Naive B cell (primary cell): ENCODE results near the gene MAPKAP1. TPM values are rescaled to one million over a fixed set of nuclear protein-coding genes. Genes with fewer than 3 reads are reported as not detected.

Source experiments
- ATAC-seq, 2 donors: fragments of 150-1000 bp; cut with Tn5 transposase; 2 replicates each; pipeline ENCODE4 v1.10.0; 2021; ENCODE audit warnings: low read depth in 2 of 2, mild to moderate bottlenecking in 2 of 2, moderate library complexity in 2 of 2
- DNase-seq: peaks from one replicate; pipeline ENCODE4 v3.0.0; 2022
- H3K27ac Mint-ChIP-seq, 6 donors: one replicate each; pipeline ENCODE4 v1.8.0; 2020 to 2022; ENCODE audit warnings: mild to moderate bottlenecking in 6 of 6, mixed read lengths in 6 of 6, moderate library complexity in 5 of 6, inconsistent platforms in 2 of 6
- H3K27me3 Mint-ChIP-seq, 3 donors: one replicate each; pipeline ENCODE4 v1.8.0; 2021 to 2022; ENCODE audit warnings: mixed read lengths in 3 of 3, mild to moderate bottlenecking in 1 of 3
- H3K36me3 Mint-ChIP-seq, 2 donors: one replicate each; pipeline ENCODE4 v1.8.0; 2020 to 2022; ENCODE audit warnings: mixed read lengths in 2 of 2, inconsistent platforms in 1 of 2, mild to moderate bottlenecking in 1 of 2
- H3K4me1 Mint-ChIP-seq, 3 donors: one replicate each; pipeline ENCODE4 v1.8.0; 2020 to 2022; ENCODE audit warnings: mixed read lengths in 3 of 3, inconsistent platforms in 1 of 3, mild to moderate bottlenecking in 1 of 3, moderate library complexity in 1 of 3
- H3K4me3 Mint-ChIP-seq, 8 donors: one replicate each; pipeline ENCODE4 v1.8.0; 2020 to 2022; ENCODE audit warnings: mild to moderate bottlenecking in 8 of 8, mixed read lengths in 8 of 8, moderate library complexity in 8 of 8, inconsistent platforms in 2 of 8
- H3K9me3 Mint-ChIP-seq, 7 donors: one replicate each; pipeline ENCODE4 v1.8.0; 2020 to 2022; ENCODE audit warnings: mixed read lengths in 7 of 7, mild to moderate bottlenecking in 5 of 7, inconsistent platforms in 2 of 7, moderate library complexity in 1 of 7
- polyA plus RNA-seq, 6 donors: library from polyadenylated mRNA; unstranded; fragments of 300-500 nt; fragmentation: Illumina TruSeq; gene quantifications; one replicate each; pipeline ENCODE4 v1.2.3, GENCODE V29; 2021; ENCODE audit warnings: low read depth in 6 of 6

The MAPKAP1 gene
- polyA plus RNA-seq, 6 donors from 2014 or later, result 62.4 to 76.1 (median 67.7) TPM

DNA sequence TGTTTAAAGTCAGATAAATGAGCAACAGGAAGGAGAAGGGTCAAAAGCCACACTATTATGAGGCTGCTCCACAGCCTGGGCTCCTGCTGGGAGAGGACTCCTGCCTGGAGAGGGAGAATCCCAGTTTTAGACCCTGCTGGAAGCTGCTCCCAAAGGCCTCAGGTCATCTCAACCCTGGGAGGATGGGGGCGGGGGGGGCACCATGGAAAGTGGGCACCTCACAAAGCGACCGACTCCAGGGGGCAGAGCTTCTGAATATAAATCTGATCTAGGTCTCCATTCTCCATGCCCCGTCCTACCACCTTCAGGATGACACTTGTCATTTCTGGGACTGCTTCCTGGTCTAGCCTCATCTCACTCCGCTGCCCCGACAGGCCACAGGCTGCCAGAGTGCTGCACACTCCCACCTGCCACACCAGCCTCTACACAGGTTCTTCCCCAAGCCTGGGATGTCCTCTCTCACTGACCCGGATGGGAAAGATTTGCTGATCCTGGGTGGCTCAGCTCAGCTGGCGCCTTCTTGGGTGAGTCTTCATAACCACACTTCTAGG is 262.0 kb downstream of the MAPKAP1 start:
- Mint-ChIP-seq H3K4me3 (peak overlapping the region in 1 of 8 donors; percentile 35), H3K27ac (peak overlapping the region in 3 of 6 donors; percentile 37 to 88 (median 58)), H3K4me1 (peaks cover 42 to 58% (median 48%) of the 10 kb centered on the region in 3 donors), H3K27me3 (peaks cover 0 to 4% (median 0%) of the 10 kb centered on the region in 3 donors), H3K9me3 (no peaks in the 10 kb centered on the region), H3K36me3 (peaks cover 14 to 20% of the 10 kb centered on the region in 2 donors)
- ATAC-seq (no peak), DNase-seq (no peak)

DNA sequence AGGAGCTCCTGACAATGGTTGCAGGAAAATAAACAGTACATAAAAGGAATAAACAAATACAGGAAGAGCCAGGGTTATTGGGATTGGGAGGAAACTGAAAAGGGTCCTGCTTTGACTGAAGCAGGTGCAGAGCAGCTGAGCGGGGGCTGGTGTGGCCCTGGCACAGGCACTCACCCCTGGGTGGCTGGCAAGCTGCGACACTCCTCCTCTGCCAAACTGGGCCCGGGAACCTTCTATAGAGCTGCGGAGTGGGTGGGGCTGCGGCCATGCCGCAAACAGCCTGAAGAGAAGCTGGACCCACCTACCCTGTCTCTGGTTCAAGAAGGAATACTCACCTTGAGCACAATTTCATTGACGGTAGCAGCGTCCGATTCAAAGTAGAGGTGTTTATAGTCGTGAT is 262.8 kb downstream of the MAPKAP1 start:
- Mint-ChIP-seq H3K27ac (peak overlapping the region in 3 of 6 donors; percentile 30 to 88 (median 44)), H3K4me1 (peaks cover 36 to 49% (median 40%) of the 10 kb centered on the region in 3 donors), H3K27me3 (peaks cover 0 to 4% (median 0%) of the 10 kb centered on the region in 3 donors), H3K9me3 (no peaks in the 10 kb centered on the region), H3K4me3 (no peak overlapping the region), H3K36me3 (peaks cover 14 to 20% of the 10 kb centered on the region in 2 donors)
- ATAC-seq (no peak), DNase-seq (no peak)

DNA sequence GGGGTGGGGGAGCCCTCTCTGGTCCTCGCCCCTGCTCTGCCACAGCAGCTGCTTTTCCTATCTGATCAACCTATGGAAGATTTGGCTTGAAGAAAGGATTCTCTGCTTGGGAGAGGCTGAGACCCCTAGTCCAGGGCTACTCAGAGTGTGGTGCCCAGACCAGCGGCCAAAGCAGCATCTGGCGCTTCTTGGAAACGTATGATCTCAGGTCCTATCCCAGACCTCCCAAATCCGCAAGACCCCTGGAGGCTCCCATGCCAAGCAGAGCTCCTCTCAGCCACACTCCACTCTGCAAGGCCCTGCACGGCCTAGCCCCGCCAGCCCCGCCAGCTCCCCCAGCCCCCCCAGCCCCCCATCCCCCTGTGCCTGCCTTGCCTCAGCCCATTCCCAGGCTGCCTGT is 263.6 kb downstream of the MAPKAP1 start:
- Mint-ChIP-seq H3K36me3 (peaks cover 15 to 20% of the 10 kb centered on the region in 2 donors), H3K4me3 (no peak overlapping the region), H3K27ac (no peak overlapping the region), H3K9me3 (no peaks in the 10 kb centered on the region), H3K4me1 (peaks cover 35 to 41% (median 37%) of the 10 kb centered on the region in 3 donors), H3K27me3 (peaks cover 0 to 4% (median 0%) of the 10 kb centered on the region in 3 donors)
- ATAC-seq, result no peak
- DNase-seq, result no peak

DNA sequence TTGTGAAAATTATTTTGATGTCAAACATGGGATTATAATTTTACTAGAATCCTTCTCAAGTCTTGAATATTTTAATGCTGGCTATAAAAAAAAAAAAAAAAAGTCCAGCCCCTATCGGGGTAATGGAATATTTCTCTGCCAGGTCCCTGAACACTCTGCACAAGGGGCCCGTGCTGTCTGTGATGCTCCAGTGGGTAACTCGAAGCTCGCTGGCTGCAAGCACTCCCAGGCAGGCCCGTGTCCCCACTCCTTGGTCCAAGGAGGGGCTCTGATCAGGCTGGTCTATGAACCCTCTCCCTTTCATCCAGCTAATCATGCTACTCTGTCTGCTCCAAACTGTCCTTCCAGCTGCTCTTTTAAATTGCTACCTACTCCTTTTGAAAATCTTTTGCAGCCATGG is 264.6 kb downstream of the MAPKAP1 start:
- peaks cover 26 to 32% (median 28%) of the 10 kb centered on the region in 3 donors for H3K4me1 Mint-ChIP-seq
- peaks cover 0 to 4% (median 0%) of the 10 kb centered on the region in 3 donors for H3K27me3 Mint-ChIP-seq
- DNase-seq (no peak), ATAC-seq (no peak)
- H3K27ac Mint-ChIP-seq, result peak overlapping the region in 1 of 6 donors; percentile 4
- no peaks in the 10 kb centered on the region for H3K9me3 Mint-ChIP-seq
- peaks cover 19 to 20% of the 10 kb centered on the region in 2 donors for H3K36me3 Mint-ChIP-seq
- no peak overlapping the region for H3K4me3 Mint-ChIP-seq

DNA sequence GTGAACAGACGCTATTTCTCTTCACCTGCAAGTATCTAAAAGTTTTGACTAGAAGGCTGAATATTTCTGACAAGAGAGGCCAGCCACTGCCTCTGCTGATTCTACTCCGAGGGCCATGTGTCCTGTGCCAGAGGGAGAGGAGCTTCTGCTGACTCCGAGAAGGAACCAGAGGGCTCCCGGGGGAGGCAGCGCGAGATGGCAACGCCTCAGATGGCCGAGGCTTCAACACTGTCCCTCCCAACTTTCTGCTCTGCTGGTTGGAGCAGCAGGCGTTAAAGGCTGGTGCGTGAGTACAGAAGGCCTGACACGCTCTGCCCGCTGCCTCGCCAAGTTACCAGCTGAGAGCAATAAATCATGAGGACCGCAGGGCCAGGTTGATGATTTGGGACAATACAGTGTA is 266.6 kb downstream of the MAPKAP1 start:
- no peaks in the 10 kb centered on the region for H3K27me3 Mint-ChIP-seq
- DNase-seq (no peak), ATAC-seq (no peak)
- H3K4me1 Mint-ChIP-seq, result peaks cover 11 to 15% (median 14%) of the 10 kb centered on the region in 3 donors
- peaks cover 19 to 20% of the 10 kb centered on the region in 2 donors for H3K36me3 Mint-ChIP-seq
- H3K9me3 Mint-ChIP-seq, result no peaks in the 10 kb centered on the region
- peak overlapping the region in 1 of 6 donors; percentile 7 for H3K27ac Mint-ChIP-seq
- no peak overlapping the region for H3K4me3 Mint-ChIP-seq

DNA sequence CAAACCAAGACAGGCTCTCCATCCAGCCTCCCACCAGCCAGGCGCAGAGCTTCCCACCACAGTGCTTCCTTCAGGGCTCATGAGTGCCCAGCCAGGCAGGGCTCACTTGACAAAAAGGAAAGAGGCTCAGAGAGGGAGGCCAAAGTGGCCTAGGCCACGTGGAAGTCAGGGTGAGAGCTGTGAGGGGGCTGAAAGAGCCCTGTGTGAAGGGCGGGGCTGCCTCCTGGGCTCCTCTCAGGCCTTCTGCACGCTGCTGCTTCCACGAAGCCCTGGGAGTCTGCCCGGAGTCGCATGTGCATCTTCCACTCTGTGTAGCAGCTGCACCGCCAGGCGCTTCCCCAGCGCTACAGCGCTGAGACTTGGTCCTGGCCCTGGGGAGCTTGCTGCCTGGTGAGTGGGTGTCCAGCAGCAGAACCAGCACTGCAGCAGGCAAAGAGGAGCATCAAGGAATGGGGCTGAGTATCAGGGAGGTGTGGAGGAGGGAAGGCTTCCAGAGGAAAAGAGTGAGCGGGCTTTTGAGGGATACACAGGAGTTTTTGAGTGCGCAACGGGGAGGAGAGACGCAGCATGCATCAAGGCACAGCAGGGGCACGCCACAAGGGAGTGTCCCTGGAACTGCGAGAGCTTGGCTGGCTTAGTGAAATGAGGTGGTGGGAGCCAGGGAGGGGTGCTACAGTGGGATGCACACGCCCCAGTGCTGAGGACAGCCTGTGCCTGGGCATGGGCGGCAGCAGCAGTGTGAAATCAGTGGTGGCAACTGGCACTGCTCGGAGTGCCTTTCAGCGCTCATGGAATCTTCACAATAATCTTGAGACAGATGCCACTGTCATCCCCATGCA is 267.4 kb downstream of the MAPKAP1 start:
- Mint-ChIP-seq H3K4me1 (peaks cover 6 to 12% (median 8%) of the 10 kb centered on the region in 3 donors), H3K36me3 (peaks cover 19 to 20% of the 10 kb centered on the region in 2 donors), H3K27me3 (no peaks in the 10 kb centered on the region), H3K9me3 (no peaks in the 10 kb centered on the region), H3K4me3 (no peak overlapping the region), H3K27ac (no peak overlapping the region)
- DNase-seq (no peak), ATAC-seq (no peak)

DNA sequence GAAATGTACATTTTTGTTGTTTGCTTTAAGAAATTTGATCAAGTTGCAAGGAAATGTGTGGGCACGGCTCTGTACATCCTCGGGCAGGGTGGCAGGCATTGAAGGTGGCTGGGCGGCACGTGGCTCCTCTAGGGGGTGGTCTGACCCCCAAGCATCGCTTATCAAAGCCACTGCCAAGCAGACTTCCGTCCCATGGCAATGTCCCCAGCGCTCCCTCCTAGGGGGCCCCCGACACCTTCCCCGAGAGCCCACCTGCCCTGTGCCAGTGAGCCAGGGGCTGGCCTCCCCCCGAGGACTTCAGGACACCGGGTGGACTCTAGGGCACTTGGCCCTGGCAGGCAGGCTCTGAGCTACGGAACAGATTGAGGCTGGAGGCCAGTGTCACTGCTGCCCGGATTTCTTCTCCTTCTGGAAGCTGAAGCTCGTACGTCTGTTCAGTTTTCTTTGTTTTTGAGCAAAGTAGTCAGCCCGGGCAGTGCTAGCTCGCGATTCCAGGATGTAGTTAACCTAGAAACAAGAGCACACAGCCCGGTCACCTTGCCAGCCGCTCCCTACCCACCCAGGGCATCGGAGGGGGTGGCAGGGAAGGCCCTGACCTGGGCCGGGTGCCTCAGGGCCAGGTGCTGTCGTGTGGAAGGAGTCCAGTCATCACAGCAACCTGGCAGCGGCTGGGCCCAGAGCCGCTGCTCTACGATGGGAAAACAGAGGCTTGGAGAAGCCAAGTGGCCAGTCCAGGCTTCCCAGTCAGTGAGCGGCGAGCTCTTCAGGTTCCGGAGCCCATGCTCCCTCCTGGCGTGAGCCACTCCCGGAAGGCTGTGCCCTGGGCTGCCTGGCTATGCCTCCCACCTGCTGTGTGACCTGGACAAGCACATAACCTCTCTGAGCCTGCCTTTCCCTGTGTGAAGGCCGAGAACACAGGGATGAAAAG is 268.2 kb downstream of the MAPKAP1 start:
- DNase-seq (no peak), ATAC-seq (no peak)
- Mint-ChIP-seq H3K36me3 (peaks cover 13 to 14% of the 10 kb centered on the region in 2 donors), H3K27me3 (no peaks in the 10 kb centered on the region), H3K9me3 (no peaks in the 10 kb centered on the region), H3K4me1 (peaks cover 1 to 7% (median 4%) of the 10 kb centered on the region in 3 donors), H3K27ac (no peak overlapping the region), H3K4me3 (no peak overlapping the region)

DNA sequence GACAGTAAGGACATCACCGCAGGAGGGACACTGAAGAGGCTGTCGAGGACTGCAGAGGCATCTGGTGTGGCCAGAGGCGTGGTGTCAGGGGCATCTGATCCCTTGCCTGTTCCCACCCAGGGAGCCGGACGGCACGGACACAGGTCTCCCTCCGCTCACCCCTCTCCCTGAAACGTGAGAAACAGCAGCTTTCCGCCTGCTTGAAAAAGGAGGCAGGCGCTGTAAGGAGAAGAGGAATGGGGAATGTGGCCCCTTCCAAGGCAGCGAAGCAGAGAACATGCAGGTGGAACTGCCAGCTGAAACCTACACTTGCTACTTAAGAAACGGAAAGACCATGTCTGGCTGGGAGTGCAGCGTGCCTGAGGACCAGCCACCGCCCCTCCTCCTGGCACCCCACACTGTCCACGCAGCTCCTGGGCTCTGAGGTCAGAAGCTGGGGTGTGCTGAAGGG is 269.2 kb downstream of the MAPKAP1 start:
- Mint-ChIP-seq H3K27ac (peak overlapping the region in 2 of 6 donors; percentile 30 to 49), H3K36me3 (peaks cover 5 to 10% of the 10 kb centered on the region in 2 donors)

DNA sequence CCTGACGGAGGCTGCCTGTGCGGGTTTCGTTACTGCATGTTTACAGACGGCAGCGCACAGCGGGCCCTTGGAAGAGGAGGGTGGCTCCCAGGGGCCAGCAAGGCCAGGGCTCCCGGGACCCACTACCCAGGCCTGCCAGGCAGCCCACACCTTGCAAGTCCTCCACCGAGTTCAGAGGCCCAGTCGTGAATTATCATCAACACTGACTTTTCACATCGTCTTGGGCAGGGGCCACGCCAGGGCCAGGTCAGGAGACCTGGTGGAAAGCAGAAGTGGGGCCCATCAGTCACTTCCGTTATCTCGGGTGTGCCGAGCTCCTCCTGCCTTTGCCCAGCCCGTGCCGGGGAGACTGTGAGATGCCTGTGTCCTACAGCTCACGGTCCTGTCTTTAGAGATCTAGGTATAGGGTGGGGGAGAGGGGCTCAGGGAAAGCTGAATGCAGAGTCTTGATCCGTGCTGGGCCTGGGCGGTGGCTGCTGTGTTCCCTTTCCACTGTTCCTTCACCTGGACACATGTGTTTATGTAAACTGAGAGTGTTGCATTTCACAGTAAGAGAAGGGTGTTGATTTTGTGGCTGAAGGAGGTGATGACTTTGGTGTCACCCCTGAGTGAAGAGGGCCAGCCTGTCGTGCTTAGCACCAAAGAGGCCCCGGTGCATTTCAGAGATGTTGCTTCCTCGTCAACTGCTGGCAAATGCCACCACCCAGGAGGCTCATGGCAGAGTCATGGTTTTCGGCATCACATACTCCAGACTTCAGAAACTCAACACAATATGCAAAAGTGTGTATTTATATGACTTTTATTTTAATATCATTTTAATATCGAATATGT is 270.2 kb downstream of the MAPKAP1 start:
- DNase-seq, result no peak
- peaks cover 0 to 10% of the 10 kb centered on the region in 2 donors for H3K36me3 Mint-ChIP-seq
- peak; percentile 49 to 71 for ATAC-seq
- H3K9me3 Mint-ChIP-seq, result no peaks in the 10 kb centered on the region
- no peak overlapping the region for H3K4me3 Mint-ChIP-seq
- no peaks in the 10 kb centered on the region for H3K27me3 Mint-ChIP-seq
- H3K27ac Mint-ChIP-seq, result peak overlapping the region in 1 of 6 donors; percentile 52
- peaks cover 0 to 3% (median 0%) of the 10 kb centered on the region in 3 donors for H3K4me1 Mint-ChIP-seq

More for the DNA sequence above, 269.2 kb downstream of the MAPKAP1 start:
- Mint-ChIP-seq H3K4me3 (no peak overlapping the region), H3K9me3 (no peaks in the 10 kb centered on the region), H3K27me3 (no peaks in the 10 kb centered on the region), H3K4me1 (peaks cover 0 to 3% (median 0%) of the 10 kb centered on the region in 3 donors)
- no peak for ATAC-seq
- no peak for DNase-seq

DNA sequence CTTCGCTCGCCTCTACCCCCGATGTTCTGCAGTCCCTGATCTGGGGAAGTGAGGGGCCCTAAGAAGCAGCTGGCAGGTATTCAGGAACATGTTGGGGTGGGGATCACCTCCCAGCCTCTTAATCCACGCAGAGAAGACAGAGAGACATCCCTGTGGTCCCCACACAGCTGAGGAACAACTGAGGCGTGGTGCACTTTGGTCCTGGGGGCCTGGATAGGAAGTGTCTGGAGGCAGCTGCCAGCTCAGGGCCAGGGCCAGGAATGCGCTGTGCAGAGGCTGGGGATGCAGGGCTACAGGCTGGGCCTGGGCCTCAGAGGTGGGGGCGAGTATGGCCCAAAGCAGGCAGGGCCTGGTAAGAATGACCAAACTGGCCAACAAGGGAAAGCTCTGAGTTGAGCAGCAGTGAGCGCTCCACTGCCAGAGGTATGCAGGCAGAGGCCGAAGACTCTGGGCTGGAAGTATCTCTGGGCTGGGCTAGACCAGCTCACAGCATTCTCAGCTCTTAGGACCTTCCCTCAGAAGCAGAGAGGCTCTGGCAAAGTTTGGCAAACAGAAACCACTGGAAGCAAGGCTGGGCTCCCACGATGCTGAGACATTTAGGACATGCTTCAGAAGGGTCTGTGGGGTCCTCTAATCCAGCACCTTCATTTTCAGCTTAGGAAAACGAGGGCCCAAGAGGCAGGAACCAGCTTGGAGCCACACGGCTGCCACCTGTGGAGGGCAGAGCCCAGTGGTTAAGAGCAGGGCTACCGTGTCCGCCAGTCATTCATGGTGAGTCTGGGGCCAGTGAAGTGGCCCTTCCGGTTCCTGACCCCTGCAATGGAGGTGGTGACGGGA is 271.0 kb downstream of the MAPKAP1 start:
- no peak for DNase-seq
- Mint-ChIP-seq H3K4me3 (peak overlapping the region in 1 of 8 donors; percentile 29), H3K27ac (peak overlapping the region in 2 of 6 donors; percentile 13 to 42), H3K4me1 (peaks cover 0 to 3% (median 0%) of the 10 kb centered on the region in 3 donors), H3K9me3 (no peaks in the 10 kb centered on the region), H3K36me3 (peaks cover 0 to 5% of the 10 kb centered on the region in 2 donors), H3K27me3 (no peaks in the 10 kb centered on the region)
- ATAC-seq, result no peak

DNA sequence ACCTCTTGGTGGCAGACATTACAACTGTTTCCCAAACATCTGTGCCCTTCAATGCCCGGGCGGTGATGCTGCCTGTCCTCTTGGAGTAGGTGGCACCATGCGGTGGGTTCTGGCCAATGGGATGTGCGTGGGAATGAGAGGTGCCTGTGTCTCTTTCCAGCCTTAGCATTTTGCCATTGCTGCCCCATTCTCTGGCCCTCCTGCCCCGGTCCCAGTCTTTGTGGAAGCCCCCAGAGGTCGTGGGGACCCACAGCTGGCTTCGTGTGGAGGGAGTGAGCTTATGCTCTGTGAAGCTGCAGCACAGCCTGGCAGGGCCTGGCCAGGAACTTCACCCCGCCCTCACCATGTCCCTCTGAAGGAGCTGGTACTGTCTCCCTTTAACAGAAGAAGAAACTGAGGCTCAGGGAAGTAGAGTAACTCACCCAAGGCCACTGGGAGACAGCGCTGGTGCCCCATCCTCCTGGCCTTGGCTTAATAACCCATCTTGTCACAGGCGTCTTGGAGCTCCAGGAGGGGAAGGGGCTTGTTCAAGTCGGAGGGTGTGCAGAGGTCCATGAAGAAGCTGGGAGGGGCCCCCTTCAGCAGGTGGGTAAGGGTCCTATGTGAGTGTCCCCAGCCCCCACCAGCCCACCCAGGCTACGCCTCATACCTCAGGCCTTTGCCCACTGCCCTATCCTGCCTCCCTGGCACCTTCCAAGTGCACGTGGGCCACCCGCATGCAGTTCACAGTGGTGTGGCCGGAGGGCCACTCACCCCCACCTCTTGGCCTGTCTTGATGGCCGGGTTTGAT is 271.8 kb downstream of the MAPKAP1 start:
- ATAC-seq (no peak), DNase-seq (no peak)
- H3K27me3 Mint-ChIP-seq, result no peaks in the 10 kb centered on the region
- H3K4me3 Mint-ChIP-seq, result no peak overlapping the region
- no peaks in the 10 kb centered on the region for H3K9me3 Mint-ChIP-seq
- H3K36me3 Mint-ChIP-seq, result peaks cover 0 to 5% of the 10 kb centered on the region in 2 donors
- H3K4me1 Mint-ChIP-seq, result peaks cover 0 to 3% (median 0%) of the 10 kb centered on the region in 3 donors
- H3K27ac Mint-ChIP-seq, result peak overlapping the region in 1 of 6 donors; percentile 4
